22Rv1 (cell line): ENCODE results near the gene GALNTL6.

Experiments
- CTCF ChIP-seq: fragments of 450-650 bp; IDR thresholded peaks from 2 replicates; pipeline ENCODE4 v1.5.1; 2017; ENCODE audit warnings: mild to moderate bottlenecking
- ZFX ChIP-seq: fragments of 450-650 bp; IDR thresholded peaks from 2 replicates; pipeline ENCODE4 v1.6.1; 2017; ENCODE audit warnings: antibody characterized with exemption, borderline replicate concordance

GRCh38 chr4:172096786-172097185, 283.6 kb downstream of the GALNTL6 start:
- TF ChIP-seq CTCF (no peak), ZFX (no peak)
